Left colon (tissue), 2 donors: ENCODE data around the gene SPINT2. TPM values are rescaled to one million over a fixed set of nuclear protein-coding genes. Genes with fewer than 3 reads are reported as not detected.
"Not testable (repeated sequence)": the region's sequence is repeated elsewhere in the genome, so short reads cannot be mapped to it uniquely, and the experiment has no call there.

Source experiments
- ATAC-seq: fragments of 200-7000 bp; cut with Tn5 transposase; one replicate; pipeline ENCODE4 v1.9.1; 2020; ENCODE audit warnings: mild to moderate bottlenecking, moderate library complexity
- DNase-seq, 2 donors: peaks; one replicate each; pipeline ENCODE4 v3.0.0-alpha.2; 2020
- intact Hi-C, 2 donors: fragments of 100-400 bp; cut with DNase I in 1 of 2; cut with micrococcal nuclease in 1 of 2; formaldehyde crosslinking; loops; one replicate each; pipeline versions ENCODE4 v1.11.2 to v1.14.0; 2022; cut with DNase I, micrococcal nuclease
- total RNA-seq, 2 donors: library from RNA; stranded (reverse); fragmentation: NEBNext Ultra II Directional; extraction: Animal tissue kit (Norgen Biotek cat#: 25700); gene quantifications; one replicate each; pipeline ENCODE4 v1.2.1, GENCODE V29; 2021
- donor health status: DM: no; HTN: no; CAD: no.
- donor health status: DM: yes; HTN: yes; CAD: no.

SPINT2 gene
- total RNA-seq, 2 donors from 2014 or later, result 852 to 964 TPM

DNA sequence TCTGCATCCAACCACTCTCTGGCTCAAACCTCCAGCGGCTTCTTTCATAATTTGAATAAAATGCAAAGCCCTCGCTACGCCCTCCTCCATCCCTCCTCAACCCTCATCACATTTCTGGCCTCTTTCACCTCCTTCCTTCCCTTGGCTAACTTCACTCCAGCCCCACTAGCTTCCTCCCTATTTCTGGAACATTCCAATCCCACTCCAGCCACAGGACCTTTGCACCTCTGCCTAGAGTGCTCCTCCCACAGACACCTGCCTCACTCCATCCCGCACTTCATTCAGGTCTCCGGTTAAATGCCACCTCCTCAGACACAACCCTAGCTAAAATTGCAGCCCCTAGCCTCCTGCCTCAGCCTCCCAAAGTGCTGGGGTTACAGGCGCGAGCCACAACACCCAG is 32.5 kb upstream of the SPINT2 start:
- DNase-seq, result no peak
- ATAC-seq, result no peak
- intact Hi-C loops, result no loop called here

DNA sequence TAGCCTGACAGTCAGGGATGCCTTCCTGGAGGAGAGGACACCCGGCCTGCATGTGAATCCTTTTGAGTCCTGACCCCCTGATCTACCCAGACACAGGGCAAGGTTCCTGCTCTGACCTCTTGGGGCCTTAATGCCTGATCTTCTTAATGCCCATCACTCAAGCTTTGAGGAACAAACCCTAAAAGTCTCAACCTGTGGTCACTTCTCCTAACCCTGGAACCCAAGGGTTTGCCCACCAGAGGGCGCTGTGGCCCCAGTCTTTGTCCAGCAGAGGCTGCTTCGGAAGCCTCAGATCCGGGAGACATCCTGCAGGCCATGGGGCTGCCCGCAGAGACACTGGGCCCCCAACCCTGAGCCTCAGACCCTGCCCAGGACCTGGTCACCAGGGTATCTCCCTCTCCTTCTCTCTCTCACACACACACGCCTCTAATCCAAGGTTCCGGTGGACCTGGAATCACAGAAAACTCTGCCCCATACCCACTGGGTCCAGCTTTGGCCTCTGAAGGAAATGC is 30.6 kb upstream of the SPINT2 start:
- intact Hi-C loops, result no loop called here
- DNase-seq, result peak; percentile 65 to 93

DNA sequence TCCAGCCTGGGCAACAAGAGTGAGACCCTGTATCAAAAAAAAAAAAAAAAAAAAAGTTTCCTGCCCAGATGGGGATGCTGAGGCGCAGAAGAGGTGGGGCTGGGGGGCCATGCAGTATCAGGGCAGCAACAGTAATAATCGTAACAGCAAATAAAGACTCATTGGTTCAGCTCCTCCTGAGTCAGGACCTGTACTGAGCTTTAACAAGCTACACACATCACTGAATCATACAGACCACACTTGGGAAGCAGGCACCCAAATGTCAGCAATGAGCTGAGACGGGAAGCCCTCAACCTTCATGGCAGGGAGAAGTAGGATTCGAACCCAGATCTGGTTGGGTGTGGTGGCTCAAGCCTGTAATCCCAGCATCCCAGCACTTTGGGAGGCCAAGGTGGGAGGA is 29.8 kb upstream of the SPINT2 start:
- DNase-seq, result no peak
- no peak for ATAC-seq
- intact Hi-C loops, result no loop called here

More for the DNA sequence above, 30.6 kb upstream of the SPINT2 start:
- peak; percentile 85 for ATAC-seq

DNA sequence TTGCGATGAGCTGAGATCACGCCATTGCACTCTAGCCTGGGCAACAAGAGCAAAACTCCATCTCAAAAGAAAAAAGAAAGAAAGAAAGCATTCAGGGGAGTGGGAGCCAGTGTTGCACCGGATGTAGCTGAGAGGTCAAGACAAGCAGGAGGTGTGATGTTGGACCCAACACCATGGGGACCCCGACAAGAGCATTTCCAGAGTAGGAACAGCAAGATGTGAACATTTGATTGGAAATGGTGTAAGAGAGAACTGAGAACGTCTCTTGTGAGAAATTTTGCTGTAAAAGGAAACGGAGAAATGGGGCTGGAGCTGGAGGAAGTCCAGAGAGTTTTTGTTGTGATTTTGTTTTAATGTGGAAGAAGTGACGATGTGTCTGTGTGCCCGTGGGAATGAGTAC is 24.6 kb upstream of the SPINT2 start:
- intact Hi-C loops, result loop anchor here in 1 of 2 donors (5.0 kb wide), 1 partner anchor 87 kb away; no protein-coding TSS in a partner anchor
- DNase-seq (no peak), ATAC-seq (no peak)

DNA sequence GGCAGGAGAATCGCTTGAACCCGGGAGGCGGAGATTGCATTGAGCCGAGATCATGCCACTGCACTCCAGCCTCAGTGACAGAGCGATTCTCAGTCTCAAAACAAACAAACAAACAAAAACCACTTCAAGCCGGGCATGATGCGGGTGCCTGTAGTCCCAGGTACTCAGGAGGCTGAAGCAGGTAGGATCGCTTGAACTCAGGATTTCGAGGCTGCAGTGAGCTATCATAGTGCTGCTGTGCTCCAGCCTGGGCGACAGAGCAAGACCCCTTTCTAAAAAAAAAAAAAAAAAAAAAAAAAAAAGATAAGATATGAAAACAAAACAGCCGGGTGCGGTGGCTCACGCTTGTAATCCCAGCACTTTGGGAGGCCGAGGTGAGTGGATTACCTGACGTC is 21.1 kb upstream of the SPINT2 start:
- no peak for ATAC-seq
- intact Hi-C loops, result loop anchor here in 1 of 2 donors (5.0 kb wide), 1 partner anchor 84 kb away; no protein-coding TSS in a partner anchor

DNA sequence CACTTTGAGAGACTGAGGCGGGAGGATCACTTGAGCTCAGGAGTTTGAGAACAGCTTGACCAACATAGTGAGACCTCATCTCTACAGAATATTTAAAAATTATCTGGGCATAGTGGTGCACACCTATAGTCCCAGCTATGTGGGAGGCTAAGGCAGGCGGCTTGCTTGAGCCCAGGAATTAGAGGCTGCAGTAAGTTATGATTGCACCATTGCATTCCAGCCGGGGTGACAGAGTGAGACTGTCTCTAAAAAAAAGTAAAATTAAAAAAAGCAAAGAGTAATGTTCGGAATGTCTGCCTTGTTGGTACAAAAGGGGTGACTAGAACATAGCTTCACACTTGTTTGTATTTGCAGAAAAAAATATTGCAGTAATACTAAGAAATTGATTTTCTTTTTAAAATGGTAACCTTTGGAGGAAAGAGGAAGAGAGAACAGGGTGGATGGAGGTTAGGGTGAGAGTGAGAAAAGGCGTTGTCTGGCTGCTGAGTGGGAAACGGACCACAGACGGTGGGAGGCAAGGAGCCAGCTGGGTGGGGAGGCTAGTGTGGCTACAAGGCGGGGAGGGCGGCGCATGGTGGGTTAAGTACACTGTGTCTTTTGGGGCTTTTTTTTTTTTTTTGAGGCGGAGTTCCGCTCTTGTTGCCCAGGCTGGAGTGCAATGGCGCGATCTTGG is 18.4 kb upstream of the SPINT2 start:
- ATAC-seq, result no peak
- no peak for DNase-seq
- intact Hi-C loops, result no loop called here

More for the DNA sequence above, 21.1 kb upstream of the SPINT2 start:
- DNase-seq, result no peak

DNA sequence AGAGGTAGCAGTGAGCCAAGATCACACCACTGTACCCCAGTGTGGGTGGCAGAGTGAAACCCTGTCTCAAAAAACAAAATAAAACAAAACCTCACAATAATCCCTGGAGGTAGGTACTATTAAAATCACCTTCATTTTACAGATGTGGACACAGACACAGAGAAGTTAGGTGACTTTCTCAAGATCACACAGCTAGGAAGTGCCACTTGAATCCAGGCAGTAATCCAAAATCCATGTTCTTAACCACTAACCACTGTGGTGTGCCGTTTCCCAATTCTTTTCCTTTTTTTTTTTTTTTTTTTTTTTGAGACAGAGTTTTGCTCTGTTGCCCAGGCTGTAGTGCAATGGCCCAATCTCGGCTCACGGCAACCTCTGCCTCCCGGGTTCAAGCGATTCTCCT is 17.2 kb upstream of the SPINT2 start:
- ATAC-seq (no peak), DNase-seq (no peak)
- intact Hi-C loops, result no loop called here

DNA sequence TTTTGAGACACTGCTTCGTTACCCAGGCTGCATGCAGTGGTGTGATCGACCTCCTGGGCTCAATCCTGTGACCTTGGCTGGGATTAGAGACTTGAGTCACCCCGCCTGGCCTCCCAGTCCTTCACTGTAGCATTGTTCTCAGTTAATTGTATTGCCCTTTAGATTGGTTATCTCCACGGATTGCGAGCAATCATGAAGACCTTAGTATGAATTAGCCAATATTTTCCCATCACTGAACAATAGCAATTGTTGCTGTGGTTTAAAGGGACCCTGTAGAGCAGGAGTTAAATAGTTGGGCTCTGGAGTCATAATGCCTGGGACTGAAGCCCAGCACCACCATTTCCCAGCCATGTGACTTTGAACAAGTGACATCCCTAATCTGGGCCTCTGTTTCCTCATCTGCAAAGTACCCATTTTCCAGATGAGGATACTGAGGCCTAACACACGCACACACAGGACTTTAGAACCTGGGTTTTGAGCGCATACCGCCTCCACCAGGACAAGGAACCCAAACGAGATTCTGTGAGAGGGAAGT is 16.6 kb upstream of the SPINT2 start:
- intact Hi-C loops, result no loop called here
- ATAC-seq, result no peak
- no peak for DNase-seq

DNA sequence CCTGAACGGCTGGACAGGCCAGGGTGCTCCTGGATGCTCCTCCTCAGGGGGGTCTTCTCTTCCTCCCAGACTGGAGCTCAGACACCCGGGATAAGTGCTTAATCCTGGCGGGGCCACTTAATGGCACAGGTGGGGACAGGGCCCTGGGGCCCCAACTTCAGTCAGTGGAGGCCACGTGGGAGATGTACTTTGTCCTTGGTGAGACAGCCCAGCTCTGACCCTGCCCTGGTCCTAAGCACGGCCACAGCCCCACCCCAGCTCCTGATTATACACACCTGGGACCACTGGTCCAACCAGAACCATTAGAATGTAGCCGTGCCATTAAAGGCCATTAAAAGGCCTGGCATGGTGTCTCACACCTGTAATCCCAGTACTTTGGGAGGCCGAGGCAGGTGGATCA is 16.0 kb upstream of the SPINT2 start:
- intact Hi-C loops, result no loop called here
- peak; percentile 24 for ATAC-seq

DNA sequence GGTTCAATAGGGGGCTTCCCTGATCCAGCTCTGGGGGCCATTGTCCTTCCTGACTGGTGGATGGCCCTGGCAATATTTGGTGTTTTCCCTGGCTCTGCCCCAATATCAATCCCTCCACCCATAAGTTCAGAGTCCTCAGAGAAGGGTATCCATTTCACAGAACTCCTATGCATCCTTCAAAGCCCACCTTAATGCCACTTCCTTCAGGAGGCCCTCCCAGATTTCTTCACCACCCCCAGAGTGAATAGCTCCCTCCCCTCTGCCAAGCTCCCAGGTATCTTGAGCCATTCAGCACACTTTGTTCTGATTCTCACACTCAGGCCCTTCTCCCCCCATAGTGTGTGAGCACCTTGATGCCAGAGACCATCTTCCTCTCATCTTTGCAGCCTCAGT is 13.9 kb upstream of the SPINT2 start:
- DNase-seq (no peak), ATAC-seq (no peak)
- intact Hi-C loops, result loop anchor here in 1 of 2 donors (10.0 kb wide), 1 partner anchor 74 kb away; no protein-coding TSS in a partner anchor

More for the DNA sequence above, 16.0 kb upstream of the SPINT2 start:
- DNase-seq, result peak in 1 of 2 donors; percentile 51

DNA sequence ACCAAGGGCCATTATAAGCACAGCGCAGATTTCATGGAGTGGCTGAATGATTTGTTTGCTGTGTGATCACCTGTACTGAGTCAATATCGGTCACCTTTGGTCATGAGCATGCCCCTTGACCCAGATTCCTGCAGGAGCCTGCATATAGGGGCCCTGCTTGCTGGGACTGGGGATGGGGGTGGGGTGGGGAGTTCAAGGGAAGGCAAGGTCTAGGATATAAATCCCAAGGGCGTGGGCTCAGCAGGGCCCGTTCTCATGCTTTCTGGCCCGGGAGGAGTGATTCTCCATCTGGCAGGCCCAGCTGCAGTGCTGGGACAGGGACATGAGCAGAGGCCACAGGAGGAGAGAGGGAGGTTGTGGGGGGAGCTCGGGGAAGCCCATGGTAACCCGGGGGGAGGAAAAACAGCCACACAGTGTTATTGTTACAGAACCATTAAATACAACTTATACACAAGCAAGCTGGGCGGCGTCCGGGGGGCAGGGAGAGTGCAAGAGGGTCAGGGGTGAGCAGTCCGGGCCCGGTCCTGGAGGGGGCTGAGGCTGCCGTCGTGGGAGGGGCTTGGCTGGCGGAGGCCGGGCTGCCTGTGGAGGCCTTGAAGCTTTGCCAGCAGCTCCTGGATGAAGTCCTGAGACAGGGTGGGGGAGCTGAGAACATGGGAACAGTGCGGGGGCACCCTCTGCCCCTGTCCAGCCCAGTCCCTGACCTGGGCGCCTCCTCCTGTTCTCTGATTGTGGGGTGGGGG is 13.4 kb upstream of the SPINT2 start:
- ATAC-seq (peak; percentile 85), DNase-seq (peak; percentile 75 to 80)
- intact Hi-C loops, result loop anchor here in 1 of 2 donors (10.0 kb wide), 1 partner anchor 74 kb away; no protein-coding TSS in a partner anchor

DNA sequence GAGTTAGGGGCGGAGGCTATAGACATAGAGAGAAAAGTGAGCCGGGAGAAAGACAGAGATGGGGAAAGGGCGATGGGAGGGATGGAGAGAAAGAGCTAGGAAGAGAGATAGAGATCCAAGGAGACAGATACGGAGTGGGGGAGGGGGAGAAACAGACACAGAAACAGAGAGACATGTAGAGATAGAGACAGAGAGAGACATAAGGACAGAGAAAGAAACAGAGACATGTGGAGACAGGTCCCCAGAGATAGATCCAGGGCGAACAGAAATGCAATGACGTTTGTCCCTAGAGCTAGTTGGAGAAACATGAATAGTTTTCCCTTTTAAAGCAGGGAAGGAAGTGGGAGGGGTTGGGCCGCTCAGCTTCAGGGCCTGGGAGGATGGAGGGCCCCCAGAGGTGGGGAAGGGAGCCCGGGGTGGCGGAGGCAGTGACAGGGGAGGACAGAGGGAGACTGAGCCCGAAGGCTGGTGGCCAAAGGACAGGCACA is 12.8 kb upstream of the SPINT2 start:
- DNase-seq, result no peak
- ATAC-seq, result no peak

DNA sequence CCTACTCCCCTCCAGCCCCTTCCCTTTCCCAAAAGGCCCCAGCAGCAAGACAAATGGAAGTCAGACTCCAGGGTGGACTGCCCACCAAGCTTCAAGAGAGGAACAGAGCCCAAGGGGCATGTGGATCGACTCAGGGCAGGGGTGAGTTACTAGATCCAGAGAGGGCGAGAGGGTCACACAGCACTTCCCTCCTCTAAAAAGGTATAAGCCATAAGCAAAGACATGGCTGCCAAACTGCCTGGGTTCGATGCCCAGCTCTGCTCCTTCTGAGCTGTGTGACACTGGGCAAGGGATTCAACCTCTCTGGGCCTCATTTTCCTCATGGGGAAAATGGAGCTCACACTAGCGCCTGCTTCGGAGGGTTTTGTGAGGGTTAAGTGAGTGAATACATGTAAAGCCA is 12.0 kb upstream of the SPINT2 start:
- no peak for DNase-seq
- no peak for ATAC-seq
- intact Hi-C loops, result loop anchor here in 1 of 2 donors (10.0 kb wide), 1 partner anchor 72 kb away; no protein-coding TSS in a partner anchor

More for the DNA sequence above, 12.8 kb upstream of the SPINT2 start:
- intact Hi-C loops, result loop anchor here in 1 of 2 donors (10.0 kb wide), 1 partner anchor 73 kb away; no protein-coding TSS in a partner anchor

DNA sequence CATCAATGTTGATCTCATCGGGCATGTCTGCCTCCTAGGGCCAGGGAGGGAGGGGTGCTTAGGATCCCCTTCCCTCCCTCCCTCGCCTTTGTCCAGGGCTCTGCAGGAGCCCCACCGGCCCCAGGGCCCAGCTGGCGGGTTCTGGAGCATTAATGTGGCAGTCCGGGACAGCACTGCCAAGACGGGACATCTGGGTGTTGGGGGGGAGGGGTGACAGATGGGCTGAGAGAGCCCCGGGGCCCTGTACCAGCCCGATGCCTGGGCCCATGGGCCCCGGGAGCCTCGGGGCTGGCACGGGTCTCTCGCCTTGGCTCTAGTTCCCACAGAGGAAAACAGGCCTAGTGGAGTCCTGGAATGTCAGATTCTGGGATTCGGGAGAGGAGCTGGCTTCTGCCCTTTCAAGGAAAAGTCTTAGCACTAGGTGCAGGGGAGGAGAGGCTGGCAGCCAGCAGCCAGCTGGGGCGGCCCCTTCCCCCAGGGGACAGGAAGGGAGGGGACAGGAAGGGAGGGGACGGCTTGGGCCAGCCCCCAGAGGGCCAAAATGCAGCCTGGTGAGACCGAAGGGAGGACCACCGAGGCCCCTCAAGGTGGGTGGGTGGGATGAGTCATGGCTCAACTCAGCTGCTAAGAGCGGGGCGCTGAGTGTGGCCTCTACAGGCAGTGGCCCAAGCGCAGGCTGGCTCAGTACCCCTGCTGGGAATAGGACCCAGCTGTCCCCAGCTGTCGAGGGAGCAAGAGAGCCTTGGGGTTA is 11.3 kb upstream of the SPINT2 start:
- intact Hi-C loops, result loop anchor here in 1 of 2 donors (10.0 kb wide), 1 partner anchor 72 kb away; no protein-coding TSS in a partner anchor
- ATAC-seq (no peak), DNase-seq (peak in 1 of 2 donors; percentile 35)

DNA sequence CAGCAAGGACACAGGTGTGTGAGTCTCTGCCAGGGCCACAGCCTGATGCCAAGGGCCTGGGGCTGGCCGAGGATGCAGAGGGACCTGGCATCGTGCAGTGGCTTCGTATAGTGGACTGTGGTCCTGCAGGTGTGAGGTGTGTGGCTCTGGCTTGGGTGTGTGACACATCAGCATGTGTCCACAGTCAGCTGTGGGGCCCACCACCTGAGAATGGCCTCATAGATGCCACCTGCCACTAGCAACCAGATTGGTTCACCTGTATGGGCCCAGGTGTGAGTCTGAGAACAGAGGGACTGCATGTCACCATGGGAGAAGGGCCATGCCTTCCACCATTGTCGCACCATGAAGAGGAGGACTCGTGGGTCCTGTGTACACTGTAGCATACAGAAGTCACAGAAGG is 10.6 kb upstream of the SPINT2 start:
- intact Hi-C loops, result loop anchor here in 1 of 2 donors (10.0 kb wide), 1 partner anchor 71 kb away; no protein-coding TSS in a partner anchor
- DNase-seq (no peak), ATAC-seq (no peak)

DNA sequence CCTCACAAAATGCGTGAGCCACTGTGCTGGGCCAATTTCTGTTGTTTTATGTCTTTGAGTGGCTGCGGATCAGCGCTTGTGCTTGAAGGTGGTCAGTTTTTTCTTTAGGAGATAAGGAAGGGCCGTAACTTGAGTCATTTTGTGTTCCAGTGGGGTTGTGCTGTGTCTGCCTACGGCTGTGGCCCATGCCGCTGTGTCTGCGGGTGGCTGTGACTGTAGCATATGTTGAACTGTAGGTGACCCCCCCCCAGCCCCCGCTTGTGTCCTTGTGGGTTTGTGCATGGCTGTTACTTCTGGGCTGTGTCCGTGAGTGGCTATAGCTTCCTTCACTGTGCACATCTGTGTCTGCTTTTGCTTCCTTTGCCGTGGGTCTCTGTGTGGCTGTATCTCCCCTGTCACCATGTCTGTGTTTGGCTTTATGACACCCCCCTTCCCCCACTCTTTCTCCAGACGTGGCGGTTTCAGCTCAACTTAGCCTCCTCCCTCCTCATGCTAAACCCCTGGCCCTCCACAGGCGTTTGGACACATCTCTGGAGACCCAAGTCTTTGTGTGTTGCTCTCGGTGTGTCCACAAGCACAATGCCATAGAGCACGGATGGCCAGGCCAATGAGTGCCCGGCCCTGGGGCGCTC is 8.9 kb upstream of the SPINT2 start:
- no peak for ATAC-seq
- no peak for DNase-seq
- intact Hi-C loops, result loop anchor here in 1 of 2 donors (10.0 kb wide), 1 partner anchor 69 kb away; no protein-coding TSS in a partner anchor

DNA sequence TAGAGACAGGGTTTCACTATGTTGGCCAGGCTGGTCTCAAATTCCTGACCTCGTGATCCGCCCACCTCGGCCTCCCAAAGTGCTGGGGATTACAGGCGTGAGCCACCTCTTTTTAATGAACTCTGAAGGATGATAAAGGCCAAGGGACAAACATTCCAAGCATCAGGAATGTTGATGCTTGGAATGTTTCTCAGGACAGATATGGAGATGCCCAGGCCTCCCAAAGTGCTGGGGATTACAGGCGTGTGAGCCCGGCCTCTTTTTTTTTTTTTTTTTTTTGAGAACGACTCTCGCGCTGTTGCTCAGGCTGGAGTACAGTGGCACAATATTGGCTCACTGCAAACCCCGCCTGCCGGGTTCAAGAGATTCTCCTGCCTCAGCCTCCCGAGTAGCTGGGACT is 2.4 kb upstream of the SPINT2 start:
- ATAC-seq, intact Hi-C loops, DNase-seq: not testable (repeated sequence)
